Measurements from ENCODE around the gene PIAS4.

Gene PIAS4

DNA sequence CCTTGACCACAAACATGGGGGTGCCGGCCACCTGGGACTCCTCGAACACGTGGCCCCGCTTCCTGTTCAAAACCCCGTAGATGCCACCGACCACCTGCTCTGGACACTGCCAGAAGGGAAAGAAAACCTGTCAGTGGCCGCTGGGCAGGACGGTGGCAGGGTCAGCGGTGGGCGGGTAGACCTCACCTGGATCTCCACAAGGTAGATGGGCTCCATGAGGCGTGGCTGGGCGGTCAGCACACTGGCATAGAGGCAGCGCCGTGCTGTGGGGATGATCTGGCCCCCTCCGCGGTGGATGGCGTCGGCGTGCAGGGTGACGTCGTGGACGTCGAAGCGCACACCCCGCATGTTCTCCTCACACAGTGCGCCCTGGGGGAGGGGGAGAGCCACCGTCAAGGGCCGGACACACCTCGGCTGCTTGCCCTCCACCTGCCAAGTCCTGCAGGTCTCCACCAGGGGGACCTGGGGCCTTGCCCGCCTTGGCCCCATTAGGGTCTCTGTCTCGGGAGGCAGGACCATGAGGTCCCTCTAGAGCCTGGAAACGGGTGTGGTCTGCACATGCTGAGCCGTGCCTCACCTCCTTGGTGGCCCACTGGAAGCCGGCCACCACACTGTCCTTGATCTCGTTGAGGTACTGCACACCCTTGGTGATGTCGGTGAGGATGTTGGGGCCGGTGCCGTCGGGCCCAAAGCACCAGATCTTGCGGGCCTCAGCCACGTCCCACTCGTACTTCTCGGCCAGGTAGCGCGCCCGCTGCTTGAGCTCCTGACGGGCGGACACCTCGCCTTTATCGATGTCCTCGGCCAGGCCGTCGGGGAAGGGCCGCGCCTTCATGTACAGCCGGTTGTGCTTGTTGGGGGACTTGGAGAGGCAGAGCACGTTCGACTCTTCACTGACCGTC, 30.0 kb upstream of the PIAS4 start:
- DNase-seq = peak; percentile 20

DNA sequence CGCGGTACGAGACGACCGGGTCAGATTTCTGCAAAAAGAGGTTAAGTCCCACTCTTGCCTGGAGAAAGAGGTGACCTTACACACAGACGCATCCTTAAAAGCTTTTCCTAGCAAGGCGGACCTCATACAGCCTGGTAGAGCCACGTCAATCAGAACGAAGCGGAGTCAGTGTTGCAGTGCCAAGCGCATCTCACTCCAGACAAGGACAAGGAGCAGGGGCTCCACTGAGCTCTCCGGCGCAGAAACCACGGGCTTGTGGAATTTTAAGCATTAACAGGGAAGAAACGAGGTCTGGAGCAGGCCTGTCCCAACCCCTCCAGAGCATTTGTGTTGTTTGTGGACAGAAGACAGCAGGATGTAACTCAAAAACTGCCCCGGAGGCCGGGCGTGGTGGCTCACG, 29.4 kb upstream of the PIAS4 start:
- DNase-seq = no peak

DNA sequence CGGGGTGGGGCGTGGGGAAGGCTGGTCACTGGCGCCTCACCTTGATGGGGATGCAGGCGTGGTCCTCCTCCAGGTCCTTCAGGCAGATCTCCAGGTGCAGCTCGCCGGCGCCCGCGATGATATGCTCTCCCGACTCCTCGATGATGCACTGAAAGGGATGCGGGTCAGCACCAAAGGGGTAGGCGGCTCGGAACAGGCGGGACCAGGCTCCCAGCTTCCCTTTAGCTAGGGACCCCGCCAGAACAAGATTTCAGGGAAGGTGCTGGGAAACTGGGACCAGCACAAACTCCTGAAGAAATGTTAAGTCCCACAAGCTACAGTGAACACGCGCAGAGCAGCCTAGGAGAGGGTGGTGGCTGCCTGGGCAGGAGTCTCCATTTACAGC, 28.3 kb upstream of the PIAS4 start:
- DNase-seq = no peak

DNA sequence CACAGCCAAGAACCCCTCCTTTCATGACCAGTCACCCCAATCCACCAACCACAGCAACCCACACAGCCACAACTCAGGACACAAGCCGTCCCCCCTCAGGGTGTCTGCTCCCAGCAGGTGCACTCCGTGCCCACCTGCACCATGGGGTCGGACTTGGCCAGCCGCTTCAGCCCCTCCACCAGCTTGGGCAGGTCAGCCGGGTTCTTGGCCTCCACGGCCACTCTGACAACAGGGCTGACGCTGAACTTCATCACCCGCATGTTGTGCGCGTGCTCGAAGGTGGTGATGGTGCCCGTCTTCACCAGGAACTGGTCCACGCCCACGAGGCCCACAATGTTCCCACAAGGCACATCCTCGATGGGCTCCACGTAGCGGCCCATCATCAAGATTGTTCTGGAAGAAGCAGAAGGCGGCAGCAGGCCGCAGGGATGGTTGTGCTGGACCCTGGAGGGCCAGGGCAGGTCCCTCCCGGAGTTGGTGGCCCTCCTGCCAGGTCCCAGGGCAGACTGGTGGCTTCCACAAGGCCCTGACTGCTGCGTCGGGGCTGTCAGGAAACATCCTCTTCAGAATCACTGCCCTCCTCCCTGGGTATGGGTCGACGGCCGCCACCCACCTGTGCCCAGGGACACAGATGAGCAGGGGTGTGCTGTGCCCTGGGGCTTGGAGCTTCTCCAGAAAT, 27.7 kb upstream of the PIAS4 start:
- DNase-seq = peak; percentile 18

- DNase-seq = no peak
Measured at GRCh38 chr19:3980353-3981251, 26.9 kb upstream of the PIAS4 start.

- peak; percentile 6 for DNase-seq
Measured at GRCh38 chr19:3981373-3981735, 26.2 kb upstream of the PIAS4 start.

DNA sequence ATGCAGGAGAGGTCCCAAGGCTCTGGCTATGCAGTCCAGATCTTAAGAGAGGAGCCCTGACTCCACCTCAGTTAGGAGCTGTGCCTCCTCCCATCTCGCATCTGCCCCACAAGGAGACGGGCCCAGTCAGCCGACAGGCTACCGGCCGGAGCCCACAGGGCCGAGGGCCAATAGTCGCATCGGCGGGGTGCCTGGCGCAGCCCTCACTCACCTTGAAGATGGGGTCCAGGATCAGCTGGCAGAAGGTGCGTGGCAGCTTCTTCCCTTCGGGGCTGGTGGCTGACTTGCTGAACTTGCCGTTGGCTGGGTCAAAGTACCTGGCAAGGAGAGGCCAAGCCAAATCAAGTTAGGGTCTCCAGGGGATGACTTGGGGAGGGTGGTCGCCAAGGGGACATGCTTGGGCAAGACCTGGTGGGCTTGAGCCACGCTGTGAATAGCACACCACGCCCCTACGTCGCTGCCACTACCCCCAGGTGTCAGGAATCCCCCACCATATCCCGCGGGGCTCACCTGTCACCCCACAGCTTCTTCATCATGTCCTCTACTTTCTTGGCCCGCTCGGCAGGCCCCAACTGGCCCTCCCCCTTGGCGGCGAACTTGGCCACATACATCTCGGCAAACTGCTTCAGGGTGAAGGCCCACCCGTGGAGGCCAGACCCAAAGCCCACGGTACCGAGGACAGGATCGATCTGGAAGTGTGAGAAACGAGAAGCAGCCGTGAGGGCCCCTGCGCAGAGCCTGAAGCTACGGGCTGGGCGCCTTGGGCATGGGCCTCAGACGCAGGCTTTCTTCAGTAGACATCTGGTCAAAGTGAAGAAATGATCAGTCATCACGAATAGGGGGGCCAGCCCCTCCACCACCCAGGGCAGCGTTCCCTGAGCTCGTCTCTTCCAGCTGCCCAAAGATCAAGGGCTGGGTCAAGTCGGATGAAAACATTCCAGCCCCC, 25.5 kb upstream of the PIAS4 start:
- DNase-seq = no peak

DNA sequence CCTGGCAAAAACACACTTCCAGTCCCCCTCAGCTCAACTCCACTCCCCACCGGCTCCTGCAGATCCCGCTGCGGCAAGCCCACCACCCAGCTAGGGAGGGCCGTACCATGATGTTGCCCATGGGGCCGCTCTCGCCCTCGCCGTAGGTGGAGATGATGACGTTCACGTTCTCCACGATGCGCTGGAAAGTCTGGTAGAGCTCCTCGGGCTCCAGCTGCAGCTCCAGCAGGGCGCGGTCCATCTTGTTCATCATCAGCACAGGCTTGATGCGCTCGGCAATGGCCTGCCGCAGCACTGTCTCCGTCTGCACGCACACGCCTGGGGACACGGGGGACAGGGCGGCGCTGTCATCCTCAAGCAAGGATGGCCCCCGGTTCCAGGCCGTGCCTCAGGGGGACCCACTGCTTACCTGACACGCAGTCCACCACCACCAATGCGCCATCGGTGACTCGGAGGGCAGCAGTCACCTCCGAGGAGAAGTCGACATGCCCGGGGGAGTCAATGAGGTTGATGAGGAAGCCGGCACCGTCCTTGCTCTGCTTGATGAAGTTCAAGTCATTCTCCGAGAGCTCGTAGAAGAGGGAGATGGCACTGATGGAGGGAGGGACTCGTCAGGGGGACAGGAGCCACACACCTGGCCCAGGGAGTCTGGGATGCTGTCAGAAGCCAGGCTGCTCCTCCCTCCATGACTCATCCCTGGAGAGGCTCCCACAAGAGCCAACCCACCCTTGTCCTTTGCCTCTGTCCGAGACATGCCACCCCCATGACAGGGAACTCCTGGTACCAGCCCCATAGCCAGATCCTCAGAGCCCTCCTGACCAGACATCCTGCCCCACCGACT, 24.6 kb upstream of the PIAS4 start:
- DNase-seq = peak; percentile 41

DNA sequence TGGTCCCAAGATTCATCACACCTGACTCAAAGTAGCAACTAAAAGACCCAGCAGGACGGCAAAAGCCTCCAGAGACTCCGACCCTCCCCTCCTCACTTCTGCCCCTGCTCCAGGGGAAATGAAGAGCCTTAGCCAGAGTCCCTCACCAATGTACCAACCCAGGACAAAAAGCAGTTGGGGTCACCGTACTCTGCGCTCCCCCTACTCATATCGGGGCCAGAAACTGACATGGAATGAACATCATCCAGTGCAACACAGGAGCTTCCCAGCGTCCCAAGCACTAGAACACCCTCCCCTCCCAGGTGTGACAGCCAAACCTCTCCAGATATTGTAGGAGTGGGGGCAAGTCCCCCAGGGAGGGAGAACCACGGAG, 24.0 kb upstream of the PIAS4 start:
- DNase-seq = no peak

- peak; percentile 57 for DNase-seq
Measured at GRCh38 chr19:3983936-3984583, 23.5 kb upstream of the PIAS4 start.

DNA sequence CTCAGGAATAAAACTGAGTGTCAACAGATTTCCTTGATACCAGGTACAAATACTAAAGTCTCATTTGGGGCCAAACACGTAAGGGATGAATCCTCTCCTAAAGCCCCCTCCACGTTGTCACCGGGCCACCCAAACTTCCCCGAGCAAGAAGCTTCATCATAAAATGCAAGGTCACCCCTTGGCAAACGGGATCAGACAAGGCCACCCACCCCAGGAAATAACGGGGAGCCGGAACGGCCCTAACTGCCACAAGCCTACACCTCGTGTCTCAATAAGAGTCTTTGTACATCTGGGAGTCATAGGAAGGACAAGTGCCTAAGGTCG, 23.0 kb upstream of the PIAS4 start:
- DNase-seq = peak; percentile 31

DNA sequence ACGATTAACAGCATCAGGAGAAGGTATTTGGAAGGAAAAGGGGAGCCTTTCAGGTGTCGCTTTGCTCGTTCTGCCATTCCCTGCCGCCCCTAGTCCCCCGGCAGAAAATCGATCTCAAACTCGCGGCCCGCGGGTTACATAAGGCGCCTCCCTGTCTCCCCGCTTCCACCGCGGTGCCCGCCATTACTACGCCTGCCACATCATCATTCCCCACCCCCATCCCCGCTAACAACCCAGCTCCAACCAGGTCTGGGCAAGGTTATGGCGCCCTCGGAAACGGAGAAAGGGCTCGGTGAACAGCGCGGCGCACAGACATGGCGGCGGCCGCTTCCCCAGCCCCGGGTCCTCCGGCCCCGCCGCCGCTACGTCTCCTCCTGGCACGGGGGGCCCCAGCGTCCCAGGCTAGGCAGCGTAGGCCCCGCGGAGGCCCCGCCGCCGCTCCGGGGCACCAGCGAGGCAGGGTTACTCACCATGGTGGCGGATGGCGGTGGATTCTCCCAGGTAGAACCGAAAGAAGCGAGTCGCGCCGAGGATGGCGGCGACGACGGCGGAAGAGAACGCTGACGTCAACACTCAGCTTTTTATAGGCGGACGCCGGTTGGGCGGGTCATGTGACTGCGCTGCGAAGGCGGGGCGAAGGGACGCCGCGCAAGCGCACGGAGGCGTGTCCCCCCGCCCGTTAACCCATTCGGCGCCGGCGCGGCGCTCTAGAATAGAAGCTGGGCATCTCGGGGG, 22.5 kb upstream of the PIAS4 start, which contains the start of gene EEF2:
Gene EEF2, minus strand, starts transcription at position 556 of the 735 bp plus-strand sequence. Its CDS starts 83 bp downstream, at position 473.
- DNase-seq = peak; percentile 94

GRCh38 chr19:3985643-3986259, 21.8 kb upstream of the PIAS4 start:
- no peak for DNase-seq

DNA sequence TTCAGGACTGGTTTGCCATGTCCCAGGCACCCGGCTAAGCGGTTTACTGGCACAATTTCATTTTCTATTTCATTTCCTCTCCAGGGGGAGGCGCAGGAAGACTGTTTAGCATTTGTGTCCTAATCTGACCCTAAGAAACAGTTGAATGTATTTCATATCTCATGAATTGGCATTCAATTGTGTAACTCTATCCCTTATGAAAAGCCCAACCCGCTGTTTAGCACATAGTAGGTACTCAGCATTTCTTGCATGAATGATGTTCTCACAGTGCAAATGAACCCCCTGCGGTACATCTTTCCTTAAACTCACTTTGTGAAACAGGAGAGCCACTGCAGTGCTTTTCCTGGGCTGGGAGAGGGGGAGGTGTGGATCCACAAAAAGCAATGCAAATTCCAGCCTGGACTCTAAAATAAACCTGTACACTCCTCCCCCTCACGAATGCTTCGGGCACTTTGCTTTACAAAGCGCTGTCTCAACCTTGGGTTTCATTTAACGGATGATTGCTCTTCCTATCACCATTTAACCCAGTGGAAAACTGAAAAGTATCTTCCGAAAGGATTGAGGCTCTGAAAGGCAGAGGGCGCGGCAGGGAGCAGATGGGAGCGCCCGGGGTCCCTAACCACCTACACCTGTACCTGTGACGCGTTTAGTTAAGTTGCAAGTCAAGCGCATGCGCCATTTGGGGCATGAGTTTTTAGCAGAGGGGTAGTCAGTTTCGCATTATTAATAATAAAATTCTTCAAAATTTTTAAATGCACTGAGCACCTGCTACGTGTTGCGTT, 21.1 kb upstream of the PIAS4 start:
- DNase-seq = peak; percentile 82

GRCh38 chr19:3987619-3988371, 19.7 kb upstream of the PIAS4 start:
- peak; percentile 92 for DNase-seq

GRCh38 chr19:3990815-3991117, 16.8 kb upstream of the PIAS4 start:
- no peak for DNase-seq

DNA sequence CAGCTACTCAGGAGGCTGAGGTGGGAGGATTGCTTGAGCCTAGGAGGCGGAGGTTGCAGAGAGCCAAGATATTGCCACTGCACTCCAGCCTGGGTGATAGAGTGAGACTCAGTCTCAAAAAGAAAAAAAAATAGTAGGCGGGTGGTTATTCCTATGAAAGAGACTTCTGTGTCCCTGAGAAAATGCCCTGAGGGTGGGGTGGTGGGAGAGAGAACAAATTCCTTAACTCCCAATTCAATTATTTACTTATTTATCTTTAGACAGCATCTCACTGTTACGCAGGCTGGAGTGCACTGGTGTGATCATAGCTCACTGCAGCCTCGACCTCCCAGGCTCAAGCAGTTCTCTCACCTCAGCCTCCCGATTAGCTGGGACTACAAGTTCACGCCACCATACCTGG, 11.9 kb upstream of the PIAS4 start:
- DNase-seq = no peak
